LHCN-M2 (cell line): ENCODE results near the gene ZFR2. TPM values are rescaled to one million over a fixed set of nuclear protein-coding genes. Genes with fewer than 3 reads are reported as not detected.

Source experiments
- DNase-seq: peaks from one replicate; pipeline ENCODE4 v3.0.0-alpha.2; 2012; ENCODE audit warnings: low read depth
- total RNA-seq: library from RNA; depleted of rRNA; stranded (reverse); fragments of >200 nt; gene quantifications from 2 replicates; pipeline ENCODE4 v1.2.3, GENCODE V29; 2014

ZFR2 gene
- total RNA-seq, 1 experiment from 2014 or later: not detected

DNA sequence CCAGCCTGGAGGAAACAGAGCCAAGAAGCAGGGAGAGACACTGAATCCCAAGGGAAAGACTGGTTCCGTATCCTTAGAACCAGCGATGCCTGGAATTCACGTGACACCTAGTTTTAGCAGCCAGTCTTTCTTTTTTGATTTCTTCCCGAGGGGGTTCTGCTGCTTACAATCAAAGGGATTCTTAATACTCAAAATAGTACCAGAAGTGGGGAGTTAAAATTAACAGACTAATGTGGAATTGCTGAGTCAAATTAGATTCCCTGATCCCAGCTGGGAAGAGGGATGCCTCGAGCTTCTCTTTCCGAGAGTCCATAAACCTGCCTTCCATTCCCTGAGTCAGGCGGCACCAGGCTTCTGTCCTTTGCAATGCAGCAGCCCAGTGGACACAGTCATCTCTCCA is 77.9 kb downstream of the ZFR2 start:
- DNase-seq: no peak

DNA sequence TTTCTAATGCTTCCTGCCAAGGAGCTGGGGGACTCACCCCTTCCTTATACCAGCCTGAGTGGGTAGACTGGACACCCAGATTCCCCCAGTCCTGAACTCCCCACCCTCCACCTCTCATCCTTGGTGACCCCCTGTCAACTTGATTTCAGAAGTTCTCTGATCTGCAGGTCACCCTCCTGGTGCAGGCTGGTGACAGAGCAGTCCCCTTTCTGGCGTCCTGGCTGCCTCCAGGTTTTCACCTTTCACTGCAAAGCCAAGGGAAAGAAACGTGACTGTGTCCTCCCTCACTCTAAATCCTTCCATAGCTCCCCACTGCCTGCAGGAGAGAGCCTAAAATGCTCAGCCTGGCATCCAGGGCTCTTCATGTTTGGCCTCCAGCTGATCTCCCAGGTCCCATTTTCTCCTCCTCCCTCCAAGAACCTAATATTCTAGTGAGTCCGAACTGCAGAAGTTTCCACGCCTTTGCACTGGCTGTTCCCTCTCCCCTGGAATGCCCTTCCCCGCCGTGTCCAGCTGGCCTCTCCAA is 78.6 kb downstream of the ZFR2 start:
- DNase-seq: no peak

DNA sequence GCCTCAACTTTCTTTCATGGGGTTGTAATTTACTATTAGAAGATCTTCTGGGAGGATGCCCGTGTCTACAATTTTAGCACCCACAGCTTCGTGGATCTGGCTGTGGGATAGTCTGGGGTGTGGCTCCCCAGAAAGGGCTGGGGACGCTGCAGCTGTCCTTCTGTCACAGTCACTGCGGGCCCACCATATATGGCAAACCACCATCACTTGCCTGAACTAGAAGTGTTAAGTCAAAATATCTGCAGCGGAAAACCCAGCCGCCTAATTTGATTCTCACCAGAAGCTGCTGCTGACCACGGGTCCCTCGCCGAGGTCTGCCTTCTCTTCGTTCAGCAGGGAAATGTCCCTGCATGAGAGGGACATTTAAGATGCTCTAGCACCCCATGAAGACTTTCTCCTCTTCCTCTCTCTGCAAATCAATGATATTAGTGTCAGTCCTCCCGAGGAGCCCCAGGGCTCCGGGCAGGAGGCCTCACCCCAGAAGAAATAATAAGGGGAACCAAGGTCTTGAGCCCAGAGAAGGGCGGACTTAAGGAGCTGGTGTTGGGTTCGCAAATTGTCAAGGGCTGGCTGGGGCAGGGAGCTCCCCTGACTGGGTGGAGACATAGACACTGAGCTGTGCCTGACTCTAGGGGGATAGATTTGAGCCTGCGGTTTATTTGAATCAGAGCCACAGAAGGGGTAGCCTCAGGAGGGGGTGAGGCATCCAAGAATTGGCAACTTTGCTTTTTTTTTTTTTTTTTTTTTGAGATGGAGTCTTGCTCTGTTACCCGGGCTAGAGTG is 79.7 kb downstream of the ZFR2 start:
- no peak for DNase-seq

DNA sequence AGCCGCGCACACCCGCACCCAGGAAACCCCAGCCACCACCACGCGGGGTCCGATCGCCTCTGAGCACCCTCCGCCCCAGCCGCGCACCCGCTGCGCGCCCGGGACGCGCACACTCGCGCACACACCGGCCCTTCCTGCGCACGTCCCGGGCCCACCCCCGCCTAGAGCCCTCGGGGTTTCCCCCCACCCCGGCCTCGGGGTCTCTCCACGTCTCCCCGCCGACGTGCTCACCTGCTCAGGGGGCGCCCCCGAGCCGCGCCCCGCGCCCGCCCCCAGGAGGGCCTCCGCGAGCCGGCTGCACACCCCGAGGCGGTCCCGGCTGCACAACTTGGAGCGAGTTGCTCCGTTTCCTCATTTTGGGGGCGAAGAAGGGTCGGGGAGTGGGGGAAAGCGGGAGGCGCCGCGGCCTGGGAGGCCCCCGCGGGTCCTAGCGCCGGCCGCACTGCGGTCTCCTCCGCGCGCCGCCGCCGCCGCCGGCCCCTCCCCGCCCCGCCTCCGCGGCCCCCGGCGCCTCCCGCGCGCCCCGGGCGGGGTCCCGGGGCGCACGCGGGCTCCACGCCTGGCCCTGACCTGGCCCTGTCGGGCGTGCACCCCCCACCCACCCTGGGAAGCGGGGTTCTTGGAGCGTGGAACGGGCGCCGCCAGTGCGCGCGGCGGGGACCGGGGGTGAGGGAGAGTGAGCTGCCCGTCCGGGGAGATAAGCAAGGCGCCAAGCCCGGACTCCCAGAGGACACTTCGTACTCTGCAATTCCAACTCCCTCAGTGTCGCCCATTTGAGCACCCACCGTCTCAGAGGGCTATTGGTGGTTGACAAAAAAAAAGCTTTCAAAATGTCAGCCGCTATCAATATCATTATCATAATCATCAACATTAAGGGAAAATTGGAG is 82.7 kb downstream of the ZFR2 start, which contains the start of gene MATK:
MATK (minus strand) TSS at position 444 of the 887 bp plus-strand sequence. CDS start 1,246 bp downstream, outside the sequence.
- DNase-seq: no peak

DNA sequence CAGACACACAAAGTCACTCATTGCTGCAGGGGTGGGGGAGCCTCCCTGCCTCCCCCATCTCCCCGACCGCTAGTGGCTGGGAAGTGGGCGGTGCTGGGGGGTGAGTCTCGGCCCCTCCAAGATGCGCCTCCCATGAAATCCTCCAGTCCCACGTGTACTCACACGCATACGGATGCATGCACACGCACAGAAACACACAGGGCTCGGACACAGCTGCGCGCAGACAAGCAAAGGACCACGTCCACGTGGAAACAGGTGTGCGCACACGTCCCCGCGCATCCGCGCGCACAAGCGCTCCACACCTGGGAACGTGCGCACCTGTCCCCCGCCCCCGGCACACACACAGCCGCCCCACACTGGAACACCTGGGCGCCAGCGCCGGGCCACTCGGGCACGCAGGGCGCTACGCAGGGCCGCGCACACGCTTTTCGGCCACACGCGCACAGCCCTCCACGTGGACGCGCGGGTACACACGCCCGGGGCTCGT is 83.3 kb downstream of the ZFR2 start:
- no peak for DNase-seq

DNA sequence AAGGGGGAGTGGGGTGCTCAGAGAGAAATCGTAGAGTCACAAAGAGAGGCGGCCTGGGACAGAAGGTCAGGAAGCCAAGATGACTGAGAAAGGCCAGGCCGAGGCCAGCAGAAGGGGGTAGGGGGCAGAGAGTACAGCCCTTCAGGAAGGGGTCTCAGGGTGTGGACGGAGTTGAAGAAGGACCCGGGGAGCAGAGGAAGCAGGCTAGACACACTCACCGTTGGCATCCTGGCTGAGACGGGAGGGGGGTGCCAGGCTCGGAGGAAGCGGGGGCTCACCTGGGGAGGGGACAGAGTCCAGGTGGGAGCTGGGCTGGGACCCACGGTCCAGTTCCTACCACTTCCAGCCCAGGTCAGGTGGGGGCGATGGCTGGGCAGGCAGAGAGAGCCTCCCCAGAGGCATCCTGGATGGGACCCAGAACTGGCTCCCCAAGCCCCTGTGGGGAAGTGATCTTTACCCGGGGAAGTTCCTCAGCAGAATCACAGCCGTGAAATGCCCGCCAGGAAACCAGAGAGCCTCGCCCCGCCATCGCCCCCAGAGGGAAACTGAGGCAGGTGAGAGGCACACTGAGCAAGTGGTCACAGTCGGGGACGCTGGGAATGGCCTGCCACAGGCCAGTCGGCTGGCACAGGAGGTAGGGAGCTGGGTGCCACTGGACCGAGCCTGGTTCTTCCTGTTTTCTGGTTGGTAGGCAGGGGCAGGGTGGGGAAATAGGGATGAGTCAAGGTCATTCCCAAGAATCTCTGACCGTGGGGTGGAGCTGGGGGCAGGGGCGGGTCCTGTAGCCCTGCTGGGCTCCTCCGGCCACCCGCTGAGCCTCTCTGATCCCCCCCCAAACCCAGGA is 84.0 kb downstream of the ZFR2 start:
- peak; percentile 24 for DNase-seq

DNA sequence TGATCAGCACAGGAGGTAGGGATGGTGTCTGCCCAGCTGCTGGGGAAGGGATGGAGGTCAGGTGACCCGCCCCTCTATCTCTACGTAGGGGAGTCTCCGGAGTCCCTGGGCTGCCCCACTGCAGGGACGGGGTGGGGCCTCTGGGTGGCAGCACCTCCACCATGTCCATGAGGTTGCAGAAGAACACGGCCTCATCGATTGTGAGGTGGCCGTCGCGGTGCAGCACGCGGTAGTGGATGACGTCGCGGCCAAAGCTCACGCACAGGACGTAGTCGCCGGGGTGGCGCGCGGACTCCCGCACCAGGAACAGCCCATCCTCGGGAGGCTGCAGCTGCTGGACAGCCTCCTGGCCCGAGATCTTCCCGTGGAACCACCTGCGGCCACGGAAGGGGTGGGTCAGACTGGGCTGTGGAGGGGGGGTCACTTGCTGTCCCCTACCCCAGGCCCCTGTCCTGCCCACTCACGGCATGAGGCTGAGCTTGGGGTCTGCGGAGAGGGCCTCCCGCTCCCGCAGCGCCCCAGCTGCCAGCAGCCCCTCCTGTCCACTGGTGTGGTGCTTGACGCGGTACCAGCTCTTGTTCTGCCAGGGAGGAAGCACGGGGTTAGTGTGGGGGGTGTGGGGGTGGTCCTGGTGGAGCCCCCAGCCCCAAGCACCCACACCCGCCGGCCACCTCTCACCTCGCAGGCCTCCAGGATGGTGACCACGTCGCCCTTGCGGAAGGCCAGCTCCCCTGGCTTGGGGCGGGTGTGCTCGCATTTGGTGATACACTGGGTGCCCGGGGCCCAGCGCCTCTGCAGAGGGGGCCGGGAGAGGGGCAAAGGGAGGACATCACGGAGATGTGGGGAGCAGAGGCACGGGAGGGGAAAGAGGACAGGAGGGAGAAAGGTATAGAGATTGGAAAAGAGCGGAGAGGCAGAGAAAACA is 84.9 kb downstream of the ZFR2 start:
- no peak for DNase-seq

DNA sequence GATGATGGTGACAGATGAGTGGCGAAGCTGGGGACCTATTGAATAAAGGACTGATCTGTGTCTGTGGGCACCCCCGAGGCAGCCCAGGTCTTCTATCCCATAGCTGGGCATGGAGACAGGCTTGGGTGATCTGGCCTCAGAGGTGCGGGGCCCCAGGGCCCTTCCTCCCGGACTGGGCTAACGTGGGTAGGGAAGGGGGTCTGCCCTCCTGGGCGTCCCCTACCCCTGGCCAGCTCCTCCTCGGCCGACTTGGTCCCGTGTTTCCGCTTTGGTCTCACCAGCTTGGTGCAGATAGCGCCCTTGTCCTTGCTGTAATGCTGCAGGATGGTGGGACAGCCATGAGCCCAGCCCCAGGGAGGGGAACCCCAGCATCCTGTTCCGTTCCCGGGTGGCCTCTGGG is 85.9 kb downstream of the ZFR2 start:
- DNase-seq: no peak

DNA sequence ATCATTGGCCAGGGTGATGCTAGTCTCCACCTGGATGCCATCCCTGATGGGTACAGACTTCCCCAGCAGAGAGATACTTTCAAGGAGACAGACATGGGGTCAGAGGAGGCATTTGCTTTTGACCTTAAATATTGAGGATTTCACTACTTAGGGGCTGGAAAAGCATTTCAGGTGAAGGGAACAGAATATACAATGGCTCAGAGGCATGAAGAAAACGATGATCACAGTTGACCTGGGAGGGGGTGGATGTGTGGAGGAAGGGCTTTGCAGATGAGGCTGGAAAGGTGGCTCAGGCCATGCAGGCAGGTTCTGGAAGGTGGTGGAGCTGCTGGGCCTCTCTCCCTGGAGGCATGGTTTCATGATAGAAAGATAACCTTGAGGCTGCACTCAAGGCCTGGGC is 86.5 kb downstream of the ZFR2 start:
- DNase-seq: no peak

DNA sequence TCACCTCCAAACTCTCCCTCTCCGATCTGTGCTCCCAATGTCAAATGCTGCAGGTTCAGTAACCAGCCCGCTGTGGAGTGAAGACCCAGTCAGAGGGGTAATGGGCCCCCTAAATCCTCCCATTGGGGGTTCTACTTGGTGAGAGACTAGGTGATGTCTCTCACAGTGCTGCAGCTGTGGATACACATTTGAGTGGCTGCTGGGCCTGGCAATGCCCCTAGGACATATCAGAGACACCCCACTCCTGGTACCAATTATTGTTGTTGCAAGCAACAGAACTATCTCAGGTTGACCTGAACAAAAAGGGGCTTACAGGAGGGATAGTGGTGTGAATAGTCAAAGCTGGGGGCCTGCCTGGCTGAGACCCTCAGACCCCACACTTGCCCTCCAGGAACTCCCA is 87.2 kb downstream of the ZFR2 start:
- DNase-seq: no peak

DNA sequence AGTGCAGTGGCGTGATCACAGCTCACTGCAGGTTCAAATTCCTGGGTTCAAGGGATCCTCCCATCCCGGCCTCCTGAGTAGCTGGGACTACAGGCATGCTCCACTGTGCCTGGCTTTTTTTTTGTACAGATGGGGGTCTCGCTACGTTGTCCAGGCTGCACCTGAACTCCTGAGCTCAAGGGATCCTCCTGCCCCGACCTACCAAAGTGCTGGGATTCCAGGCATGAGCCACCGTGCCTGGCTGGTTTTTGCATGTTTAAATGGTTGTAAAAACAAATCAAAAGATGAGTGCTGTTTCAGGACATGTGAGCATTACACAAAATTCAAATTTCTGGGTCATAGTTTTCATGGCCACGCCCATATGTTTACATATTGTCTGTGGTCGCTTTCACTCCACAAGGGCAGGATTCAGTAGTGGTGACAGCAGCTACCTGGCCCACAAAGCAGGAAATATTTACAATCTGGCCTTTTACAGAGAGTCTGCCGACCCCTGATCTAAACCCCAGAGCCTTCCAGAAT is 88.0 kb downstream of the ZFR2 start:
- DNase-seq: no peak

DNA sequence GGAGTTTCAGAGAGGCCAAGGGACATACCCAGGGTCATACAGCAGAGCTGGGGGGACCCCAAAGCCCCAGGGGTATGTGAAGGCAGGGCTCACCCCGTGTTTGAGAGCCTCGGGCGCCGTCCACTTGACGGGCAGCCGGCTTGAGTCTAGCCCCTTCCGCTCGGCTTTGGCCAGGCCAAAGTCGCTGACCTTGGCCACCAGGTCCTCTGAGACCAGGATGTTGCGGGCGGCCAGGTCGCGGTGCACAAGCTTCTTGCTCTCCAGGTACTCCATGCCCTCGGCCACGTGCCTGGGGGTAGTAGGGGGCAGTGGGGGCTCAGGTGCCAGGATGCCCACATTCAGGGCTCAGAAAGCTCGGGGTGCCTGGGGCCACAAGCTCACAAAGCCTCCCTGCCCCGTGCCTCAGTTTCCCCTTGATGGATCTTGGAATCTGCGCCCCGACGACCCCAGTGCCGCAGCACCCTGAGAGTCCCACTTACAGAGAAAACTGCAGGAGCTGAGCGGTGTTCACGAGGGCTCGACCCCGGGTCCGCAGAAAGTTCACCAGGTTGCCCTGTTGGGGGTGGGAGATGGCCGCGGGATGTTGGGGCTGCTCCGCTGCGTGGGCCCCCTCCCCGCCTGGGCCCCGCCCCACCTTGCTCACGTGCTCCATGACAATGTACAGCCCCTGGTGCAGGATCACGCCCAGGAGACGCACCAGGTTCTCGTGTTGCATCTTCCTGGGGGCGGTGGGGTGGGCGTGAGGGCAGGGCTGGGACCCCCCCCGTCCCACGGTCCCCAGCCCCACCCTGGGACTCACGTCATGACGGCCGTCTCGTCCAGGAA is 89.7 kb downstream of the ZFR2 start:
- no peak for DNase-seq

DNA sequence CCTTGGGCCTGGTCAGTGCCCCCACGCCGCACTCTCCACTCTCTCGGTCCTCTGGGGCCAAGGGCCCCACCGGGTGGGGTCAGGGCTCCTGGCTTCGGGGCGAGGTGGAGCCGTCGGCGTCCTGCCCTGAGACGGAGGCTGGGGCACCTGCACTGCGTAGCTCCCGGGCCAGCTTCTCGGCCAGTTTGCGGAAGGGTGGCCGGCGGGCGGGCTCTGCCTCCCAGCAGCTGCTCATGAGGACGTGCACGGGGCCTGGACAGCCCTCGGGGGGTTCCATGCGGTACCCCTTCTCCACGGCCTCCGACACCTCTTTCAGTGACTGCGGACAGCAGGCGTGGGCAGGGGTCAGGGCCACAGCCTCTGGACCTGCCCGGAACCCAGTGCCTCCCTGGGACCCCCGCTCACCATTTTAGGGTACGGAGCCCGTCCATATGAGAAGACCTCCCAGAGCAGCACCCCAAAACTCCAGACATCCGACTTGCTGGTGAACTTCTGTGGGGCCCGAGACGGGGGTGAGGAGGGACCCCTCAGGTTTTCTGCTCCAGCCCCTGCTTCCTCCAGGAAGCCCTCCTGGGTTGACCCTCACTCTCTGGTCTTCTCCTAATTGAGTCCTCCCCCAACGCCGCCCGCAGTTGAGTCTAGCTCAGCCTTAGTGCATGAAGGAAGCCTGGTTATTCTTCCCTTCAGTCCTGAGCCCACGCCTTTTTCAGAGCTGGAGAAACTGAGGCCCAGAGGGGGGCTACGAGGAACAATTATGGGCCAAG is 90.6 kb downstream of the ZFR2 start:
- DNase-seq: no peak

DNA sequence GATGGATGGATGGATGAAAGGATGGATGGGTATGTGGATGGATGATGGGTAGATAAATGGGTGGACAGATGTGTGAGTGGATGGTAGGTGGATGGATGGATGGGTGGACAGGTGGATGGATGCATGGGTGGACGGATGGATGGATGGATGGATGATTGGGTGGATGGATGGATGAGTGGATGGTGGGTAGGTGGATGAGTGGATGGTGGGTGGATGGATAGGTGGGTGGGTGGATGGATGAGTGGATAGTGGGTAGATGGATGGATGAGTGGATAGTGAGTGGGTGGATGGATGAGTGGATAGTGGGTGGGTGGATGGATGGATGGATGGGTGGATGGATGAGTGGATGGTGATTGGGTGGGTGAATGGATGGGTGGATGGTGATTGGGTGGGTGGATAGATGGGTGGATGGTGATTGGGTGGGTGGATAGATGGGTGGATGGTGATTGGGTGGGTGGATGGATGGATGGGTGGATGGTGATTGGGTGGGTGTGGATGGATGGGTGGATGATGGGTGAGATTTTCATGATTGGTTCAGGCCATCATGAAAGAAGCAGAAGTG is 92.3 kb downstream of the ZFR2 start:
- DNase-seq: no peak

DNA sequence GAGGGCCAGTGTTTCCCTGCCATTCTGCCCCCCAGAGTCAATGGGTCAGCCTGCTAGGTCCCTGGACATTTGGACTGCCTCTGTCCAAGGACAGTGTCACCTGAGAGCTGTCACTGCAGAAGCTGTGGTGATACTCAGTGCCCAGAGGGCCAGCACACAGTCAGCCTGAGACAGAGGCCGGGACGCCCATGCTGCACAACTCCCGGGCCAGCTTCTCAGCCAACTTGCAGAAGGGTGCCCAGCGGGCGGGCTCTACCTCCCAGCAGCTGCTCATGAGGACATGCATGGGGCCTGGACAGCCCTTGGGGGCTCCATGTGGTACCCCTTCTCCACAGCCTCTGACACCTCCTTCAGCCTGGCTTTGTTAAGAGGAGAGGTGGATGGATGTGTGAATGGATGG is 93.0 kb downstream of the ZFR2 start:
- no peak for DNase-seq

DNA sequence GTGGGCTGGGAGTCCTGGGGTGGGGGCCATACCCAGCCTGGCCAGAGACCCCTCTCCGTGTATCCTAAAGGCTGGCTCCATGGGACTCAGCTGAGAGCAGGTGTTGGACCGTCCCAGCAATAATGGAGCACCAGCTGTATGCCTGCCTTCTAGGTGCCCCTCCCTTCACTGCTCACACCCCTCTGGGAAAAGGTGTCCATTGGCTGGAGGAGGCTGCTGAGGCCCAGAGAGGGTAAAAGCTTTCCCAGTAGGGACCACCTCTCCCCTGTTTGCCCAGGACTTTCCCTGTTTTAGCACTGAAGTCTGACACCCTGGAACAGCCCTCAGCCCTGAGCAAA is 93.5 kb downstream of the ZFR2 start:
- no peak for DNase-seq

DNA sequence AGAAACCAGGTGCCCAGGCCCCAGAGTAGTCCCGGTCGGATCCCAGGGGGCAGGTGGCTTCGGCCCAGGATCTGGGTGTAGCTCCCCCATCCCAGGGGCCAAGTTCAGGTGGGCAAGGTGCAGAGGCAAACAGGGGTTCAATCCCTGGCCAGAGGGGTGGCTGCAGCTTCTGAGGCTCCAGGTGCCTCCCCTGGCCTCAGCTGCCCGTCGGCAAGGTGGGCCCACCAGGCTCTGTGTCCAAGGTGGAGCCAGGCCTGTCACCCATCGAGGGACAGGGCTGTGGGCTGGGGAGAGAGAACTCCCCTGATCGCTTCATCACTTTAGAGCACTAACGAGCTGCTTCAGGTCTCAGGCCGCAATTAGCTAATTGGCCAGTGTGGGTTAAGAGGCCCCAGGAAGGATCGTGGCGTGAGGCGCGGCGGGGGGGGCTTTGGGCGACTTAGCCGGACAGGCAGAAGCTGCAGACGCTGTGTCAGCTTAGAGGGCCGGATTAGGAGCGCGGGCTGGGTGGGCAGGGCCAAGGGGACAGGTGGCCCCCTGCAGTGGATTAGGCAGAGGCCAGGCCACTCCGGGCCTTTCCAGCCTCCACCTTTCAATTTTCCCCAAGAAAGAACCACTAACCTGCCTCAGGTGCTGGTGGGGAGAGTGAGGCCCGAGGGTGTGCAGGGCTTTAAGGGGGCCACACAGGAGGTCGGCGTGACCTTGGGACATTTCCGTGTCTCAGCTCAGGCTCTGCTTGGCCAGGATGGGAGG is 94.0 kb downstream of the ZFR2 start:
- no peak for DNase-seq
